Keratinocyte (primary cell): ENCODE results near the gene STK17A.

Experiments used
- EZH2 ChIP-seq: IDR thresholded peaks from one replicate; pipeline ENCODE4 v1.6.1; 2012; ENCODE audit warnings: inconsistent platforms, mild to moderate bottlenecking, low read length, moderate library complexity
- TF ChIP-seq, protein P1 (sequence below), 3 experiments: IDR thresholded peaks in 1 of 3; conservative IDR thresholded peaks in 1 of 3; optimal IDR thresholded peaks in 1 of 3; 2 replicates in 2 of 3; 3 replicates in 1 of 3; pipeline versions ENCODE3 to v1.5.1; 2011; ENCODE audit warnings: low read length in 3 of 3, mild to moderate bottlenecking in 3 of 3, moderate library complexity in 2 of 3, control low read depth in 1 of 3, inconsistent platforms in 1 of 3; ENCODE audit not compliant: insufficient read depth in 2 of 3; ENCODE audit errors: extremely low read depth in 1 of 3

DNA sequence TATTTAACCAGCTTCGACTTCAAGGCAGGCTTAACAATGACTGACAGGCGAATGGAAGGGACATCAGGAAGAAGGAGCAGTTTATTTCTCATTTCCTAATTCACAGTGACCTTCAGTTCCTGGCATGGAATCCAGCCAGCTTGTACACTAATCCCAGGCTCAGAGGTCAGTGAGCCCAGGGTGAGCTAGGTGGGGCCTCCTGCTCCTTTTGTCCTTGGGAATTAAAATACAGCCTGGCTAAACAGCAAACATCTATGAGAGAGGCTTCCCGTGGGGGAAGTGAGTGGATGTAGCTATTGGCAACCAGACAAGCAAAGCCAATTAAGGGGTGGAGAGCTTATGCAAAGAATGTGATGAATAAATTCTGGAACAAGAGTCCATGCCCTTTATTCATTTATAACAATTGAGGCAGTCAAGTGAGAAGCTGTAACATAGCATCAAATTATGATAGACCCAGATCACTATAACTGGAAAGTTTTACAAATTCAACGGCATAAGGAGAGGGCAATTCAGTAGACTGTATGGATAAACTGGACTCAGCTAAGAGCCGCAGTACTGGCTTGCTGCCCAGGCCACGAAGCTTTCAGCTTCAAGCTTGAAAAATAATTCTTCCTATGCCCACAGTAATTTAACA is 57.1 kb downstream of the STK17A start:
- TF ChIP-seq, protein P1, sequence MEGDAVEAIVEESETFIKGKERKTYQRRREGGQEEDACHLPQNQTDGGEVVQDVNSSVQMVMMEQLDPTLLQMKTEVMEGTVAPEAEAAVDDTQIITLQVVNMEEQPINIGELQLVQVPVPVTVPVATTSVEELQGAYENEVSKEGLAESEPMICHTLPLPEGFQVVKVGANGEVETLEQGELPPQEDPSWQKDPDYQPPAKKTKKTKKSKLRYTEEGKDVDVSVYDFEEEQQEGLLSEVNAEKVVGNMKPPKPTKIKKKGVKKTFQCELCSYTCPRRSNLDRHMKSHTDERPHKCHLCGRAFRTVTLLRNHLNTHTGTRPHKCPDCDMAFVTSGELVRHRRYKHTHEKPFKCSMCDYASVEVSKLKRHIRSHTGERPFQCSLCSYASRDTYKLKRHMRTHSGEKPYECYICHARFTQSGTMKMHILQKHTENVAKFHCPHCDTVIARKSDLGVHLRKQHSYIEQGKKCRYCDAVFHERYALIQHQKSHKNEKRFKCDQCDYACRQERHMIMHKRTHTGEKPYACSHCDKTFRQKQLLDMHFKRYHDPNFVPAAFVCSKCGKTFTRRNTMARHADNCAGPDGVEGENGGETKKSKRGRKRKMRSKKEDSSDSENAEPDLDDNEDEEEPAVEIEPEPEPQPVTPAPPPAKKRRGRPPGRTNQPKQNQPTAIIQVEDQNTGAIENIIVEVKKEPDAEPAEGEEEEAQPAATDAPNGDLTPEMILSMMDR (optimal IDR thresholded peaks at IDR 0.05 in 1 of 3, IDR thresholded peaks at IDR 0.05 in 1 of 3, conservative IDR thresholded peaks at IDR 0.05 in 1 of 3; ENCODE audit: extremely low read depth in 1 of 3, insufficient read depth in 2 of 3, low read length in 3 of 3): no peak
- TF ChIP-seq EZH2: no peak
